GM18520 (cell line): ENCODE measurements around the gene HAUS5.
A peak's percentile ranks its signal among the peaks of the same experiment; 100 is the strongest.
"Not testable (repeated sequence)": the region's sequence is repeated elsewhere in the genome, so short reads cannot be mapped to it uniquely, and the experiment has no call there.

Experiments used
- ATAC-seq: cut with Tn5 transposase; IDR thresholded peaks from one replicate; pipeline ENCODE4 v1.9.1; 2021; ENCODE audit not compliant: unreplicated experiment

Gene HAUS5

DNA sequence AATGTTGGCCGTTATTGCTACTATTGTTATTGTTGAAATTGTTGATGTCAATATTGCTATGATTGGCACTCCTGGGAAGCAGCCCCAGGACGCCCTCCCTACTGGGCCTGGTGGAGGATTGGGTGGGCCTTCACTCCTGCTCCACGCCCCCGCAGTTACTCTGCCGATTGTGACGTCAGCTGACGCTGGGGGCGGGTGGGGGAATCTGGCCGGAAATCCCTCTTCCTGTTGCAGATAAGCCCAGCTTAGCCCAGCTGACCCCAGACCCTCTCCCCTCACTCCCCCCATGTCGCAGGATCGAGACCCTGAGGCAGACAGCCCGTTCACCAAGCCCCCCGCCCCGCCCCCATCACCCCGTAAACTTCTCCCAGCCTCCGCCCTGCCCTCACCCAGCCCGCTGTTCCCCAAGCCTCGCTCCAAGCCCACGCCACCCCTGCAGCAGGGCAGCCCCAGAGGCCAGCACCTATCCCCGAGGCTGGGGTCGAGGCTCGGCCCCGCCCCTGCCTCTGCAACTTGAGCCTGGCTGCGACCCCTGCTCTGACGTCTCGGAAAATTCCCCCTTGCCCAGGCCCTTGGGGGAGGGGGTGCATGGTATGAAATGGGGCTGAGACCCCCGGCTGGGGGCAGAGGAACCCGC, 29.1 kb downstream of the HAUS5 start, which contains the start of gene ETV2:
Gene ETV2, plus strand, starts transcription at position 231 of the 637 bp plus-strand sequence. CDS start 716 bp downstream, outside the sequence.
- no peak for ATAC-seq

- ATAC-seq, result no peak
Measured at GRCh38 chr19:35642312-35642711, 29.8 kb downstream of the HAUS5 start.

GRCh38 chr19:35642798-35643254, 30.3 kb downstream of the HAUS5 start:
- no peak for ATAC-seq

- ATAC-seq, result peak; percentile 17
Measured at GRCh38 chr19:35643255-35644205, 31.0 kb downstream of the HAUS5 start.

DNA sequence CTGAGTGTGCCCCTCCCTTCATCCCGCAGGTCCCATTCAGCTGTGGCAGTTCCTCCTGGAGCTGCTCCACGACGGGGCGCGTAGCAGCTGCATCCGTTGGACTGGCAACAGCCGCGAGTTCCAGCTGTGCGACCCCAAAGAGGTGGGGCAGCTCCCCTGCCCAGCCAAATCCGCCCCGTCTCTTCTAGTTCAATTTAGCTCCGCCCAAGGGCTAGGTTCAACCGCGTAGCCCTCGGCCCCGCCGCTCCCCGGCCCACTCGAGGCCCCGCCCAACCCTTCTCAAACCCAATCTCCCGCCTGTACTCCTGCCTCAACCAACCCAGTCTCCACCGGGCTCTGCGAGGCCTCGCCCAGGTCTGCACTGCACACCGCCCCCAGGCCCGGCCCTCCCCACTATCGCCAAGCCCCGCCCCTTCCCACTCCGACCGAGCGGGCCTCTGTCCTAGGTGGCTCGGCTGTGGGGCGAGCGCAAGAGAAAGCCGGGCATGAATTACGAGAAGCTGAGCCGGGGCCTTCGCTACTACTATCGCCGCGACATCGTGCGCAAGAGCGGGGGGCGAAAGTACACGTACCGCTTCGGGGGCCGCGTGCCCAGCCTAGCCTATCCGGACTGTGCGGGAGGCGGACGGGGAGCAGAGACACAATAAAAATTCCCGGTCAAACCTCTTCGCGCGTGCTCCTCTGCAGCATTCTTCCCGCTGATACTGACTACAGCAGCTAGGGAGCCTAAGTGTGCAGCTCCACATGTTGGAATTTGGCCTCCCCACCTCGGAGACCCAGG, 31.9 kb downstream of the HAUS5 start:
- ATAC-seq, result peak; percentile 62

DNA sequence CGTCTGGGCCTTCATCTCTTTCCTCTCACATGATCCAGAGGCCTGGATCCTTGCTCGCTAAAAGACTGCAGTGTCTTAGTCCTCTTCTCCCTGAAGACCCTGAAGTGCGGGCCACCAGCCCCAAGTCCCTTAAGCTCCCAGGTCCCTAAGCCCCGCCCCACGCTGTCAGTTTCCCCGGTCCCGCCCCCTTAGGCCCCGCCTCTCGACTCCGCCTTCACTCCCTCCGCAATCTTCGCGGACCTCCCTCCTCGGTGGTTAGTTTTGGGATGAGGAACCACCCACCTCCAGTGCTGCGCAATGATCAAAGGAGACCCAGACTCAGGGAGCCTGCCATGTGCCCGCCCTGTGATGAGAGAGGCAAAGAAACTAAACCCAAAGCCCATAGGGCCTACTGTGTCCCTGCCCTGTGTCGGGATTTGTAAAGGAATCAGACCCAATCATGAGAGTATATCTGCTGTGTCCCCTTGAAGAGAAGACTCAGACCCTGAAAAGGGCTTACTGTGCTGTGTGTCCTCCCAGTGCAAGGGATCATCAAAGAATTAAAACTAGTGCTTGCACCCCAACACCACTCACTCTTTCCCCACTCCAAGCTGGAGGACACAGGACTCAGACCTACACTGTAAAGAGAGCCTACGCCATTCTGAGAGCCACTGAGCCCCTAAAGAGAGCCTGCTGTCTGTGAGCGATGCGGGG, 32.6 kb downstream of the HAUS5 start:
- no peak for ATAC-seq

DNA sequence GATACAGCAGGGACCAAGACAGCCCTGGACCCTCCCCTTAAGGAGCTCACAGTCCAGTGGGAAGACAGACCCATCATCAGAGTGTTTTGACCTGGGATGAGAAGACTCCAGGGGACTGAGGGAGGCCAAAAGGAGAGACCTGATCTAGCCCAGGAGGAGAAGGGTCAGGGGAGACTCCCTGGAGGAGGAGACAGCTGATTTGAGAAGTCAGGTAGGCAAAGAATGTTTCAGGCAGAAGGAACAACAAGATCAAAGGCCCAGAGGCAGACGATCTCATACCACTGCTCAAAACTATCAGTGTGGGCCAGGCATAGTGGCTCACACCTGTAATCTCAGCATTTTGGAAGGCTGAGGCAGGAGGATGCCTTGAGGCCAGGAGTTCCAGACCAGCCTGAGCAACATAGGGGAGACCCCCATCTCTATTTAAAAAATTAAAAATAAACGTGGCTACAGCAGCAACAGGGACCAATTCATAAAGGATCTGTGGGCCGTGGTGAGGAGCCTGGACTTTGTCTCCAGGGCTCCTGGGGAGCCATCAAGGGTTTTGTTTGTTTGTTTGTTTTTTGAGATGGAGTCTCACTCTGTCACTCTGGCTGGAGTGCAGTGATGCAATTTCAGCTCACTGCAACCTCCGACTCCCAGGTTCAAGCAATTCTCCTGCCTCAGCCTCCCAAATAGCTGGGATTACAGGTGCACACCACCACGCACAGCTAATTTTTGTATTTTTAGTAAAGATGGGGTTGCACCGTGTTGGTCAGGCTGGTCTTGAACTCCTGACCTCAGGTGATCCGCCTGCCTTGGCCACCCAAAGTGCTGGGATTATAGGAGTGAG, 33.4 kb downstream of the HAUS5 start:
- ATAC-seq, result no peak

GRCh38 chr19:35648017-35648961, 35.8 kb downstream of the HAUS5 start, which contains the start of gene COX6B1:
Gene COX6B1, plus strand, starts transcription at chr19:35648323. Its CDS starts 2,921 bp downstream, at chr19:35651244.
- peak; percentile 65 for ATAC-seq

- no peak for ATAC-seq
Measured at GRCh38 chr19:35650581-35650980, 38.0 kb downstream of the HAUS5 start.

DNA sequence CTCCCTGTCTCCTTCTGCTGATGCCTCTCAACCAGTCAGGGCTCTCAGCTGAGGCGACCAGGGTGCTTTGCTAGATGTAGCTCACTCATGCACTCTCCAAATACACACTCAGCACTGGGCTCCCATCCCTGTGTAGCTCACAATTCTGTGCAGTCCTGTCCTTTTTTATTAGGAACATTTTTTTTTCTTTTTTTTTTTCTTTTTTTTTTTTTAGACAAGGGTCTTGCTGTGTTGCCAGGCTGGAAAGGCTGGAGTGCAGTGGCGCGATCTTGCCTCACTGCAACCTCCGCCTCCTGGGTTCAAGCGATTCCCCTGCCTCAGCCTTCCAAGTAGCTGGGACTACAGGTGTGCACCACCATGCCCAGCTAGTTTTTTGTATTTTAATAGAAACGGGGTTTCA, 42.3 kb downstream of the HAUS5 start:
- ATAC-seq, result not testable (repeated sequence)

DNA sequence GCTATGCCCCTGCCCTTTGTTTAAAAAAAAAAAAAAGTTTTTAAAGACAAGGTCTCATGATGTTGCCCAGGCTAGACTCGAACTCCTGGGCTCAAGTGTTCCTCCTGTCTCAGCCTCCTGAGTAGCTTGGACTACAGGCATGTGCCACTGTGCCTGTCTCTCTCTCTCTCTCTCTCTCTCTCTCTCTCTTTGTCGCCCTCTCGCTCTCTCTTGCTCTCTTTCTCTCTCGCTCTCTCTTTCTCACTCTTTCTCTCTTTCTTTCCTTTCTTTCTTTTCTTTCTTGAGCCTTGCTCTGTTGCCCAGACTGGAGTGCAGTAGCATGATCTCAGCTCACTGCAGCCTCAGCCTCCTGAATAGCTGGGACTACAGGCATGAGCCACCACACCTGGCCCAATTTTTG, 43.1 kb downstream of the HAUS5 start:
- no peak for ATAC-seq

DNA sequence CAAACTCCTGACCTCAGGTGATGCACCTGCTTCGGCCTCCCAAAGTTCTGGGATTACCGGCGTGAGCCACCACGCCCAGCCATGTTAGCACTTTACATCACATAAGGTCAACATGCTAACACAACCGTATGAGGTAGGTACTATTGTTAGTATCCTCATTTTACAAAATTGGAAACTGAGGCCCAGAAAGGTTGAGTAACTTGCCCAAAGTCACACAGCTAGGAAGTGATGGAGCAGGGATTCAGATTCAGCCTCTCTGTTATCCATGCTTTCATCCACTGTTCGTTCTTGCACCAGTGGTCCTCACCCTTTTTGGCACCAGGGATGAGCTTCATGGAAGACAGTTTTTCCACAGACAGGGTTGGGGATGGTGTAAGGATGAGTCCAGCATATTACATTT, 44.2 kb downstream of the HAUS5 start:
- no peak for ATAC-seq

DNA sequence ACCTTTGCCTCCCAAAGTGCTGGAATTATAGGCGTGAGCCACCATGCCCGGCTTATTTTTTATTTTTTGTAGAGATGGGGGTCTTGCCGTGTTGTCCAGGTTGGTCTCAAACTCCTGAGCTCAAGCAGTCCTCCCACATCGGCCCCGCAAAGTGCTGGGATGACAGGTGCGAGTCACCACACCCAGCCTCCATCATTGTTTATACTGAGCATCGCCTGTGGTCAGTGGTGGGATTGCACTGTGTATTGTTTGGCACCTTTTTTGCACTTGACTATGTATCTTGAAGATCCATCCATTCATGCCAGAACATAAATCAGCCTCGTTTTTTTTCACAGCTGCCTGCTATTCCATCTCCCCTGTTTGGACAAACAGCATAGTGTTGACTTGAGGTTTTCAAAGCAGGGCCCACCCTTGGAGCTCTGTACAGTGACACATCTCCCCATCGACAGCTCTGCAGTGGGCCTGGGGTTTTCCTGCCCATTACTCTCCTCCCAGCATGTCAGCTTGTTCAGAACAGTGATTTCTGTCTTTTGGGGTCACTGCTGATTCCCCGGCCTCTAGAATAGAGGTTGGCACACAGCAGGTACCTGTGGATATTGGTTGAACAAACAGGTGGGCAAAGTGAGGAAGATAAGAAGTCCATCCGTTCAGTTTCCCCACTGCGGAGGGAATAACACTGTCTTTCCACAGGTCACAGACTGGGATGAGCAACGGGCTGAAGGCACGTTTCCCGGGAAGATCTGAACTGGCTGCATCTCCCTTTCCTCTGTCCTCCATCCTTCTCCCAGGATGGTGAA, 45.6 kb downstream of the HAUS5 start:
- ATAC-seq, result no peak

DNA sequence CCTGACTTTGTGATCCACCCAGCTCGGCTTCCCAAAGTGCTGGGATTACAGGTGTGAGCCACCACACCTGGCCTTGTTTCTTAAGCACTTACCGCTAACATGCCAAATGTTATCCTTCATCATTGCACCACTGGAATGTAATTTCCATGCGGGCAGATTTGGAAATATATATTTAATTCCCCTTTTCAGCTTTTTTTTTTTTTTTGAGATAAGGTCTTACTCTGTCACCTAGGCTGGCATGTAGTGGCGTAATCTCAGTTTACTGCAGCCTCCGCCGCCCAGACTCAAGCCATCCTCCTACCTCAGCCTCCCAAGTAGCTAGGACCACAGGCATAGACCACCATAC, 49.4 kb downstream of the HAUS5 start:
- no peak for ATAC-seq

GRCh38 chr19:35663981-35664380, 51.4 kb downstream of the HAUS5 start:
- no peak for ATAC-seq

- ATAC-seq, result no peak
Measured at GRCh38 chr19:35665157-35665556, 52.6 kb downstream of the HAUS5 start.

GRCh38 chr19:35665604-35666003, 53.1 kb downstream of the HAUS5 start:
- ATAC-seq, result no peak
